GM10266 (cell line): ENCODE measurements around the gene MPEG1.

ENCODE experiments used
- DNase-seq: peaks from one replicate; pipeline ENCODE4 v3.0.0; 2012; ENCODE audit errors: extremely low spot score
- TF ChIP-seq, protein P1 (sequence below): IDR thresholded peaks from 2 replicates; pipeline ENCODE4 v1.5.1; 2012; ENCODE audit warnings: mild to moderate bottlenecking, low read depth; ENCODE audit not compliant: control insufficient read depth, insufficient read depth; ENCODE audit errors: missing control alignments

MPEG1 gene, protein sequence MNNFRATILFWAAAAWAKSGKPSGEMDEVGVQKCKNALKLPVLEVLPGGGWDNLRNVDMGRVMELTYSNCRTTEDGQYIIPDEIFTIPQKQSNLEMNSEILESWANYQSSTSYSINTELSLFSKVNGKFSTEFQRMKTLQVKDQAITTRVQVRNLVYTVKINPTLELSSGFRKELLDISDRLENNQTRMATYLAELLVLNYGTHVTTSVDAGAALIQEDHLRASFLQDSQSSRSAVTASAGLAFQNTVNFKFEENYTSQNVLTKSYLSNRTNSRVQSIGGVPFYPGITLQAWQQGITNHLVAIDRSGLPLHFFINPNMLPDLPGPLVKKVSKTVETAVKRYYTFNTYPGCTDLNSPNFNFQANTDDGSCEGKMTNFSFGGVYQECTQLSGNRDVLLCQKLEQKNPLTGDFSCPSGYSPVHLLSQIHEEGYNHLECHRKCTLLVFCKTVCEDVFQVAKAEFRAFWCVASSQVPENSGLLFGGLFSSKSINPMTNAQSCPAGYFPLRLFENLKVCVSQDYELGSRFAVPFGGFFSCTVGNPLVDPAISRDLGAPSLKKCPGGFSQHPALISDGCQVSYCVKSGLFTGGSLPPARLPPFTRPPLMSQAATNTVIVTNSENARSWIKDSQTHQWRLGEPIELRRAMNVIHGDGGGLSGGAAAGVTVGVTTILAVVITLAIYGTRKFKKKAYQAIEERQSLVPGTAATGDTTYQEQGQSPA

DNA sequence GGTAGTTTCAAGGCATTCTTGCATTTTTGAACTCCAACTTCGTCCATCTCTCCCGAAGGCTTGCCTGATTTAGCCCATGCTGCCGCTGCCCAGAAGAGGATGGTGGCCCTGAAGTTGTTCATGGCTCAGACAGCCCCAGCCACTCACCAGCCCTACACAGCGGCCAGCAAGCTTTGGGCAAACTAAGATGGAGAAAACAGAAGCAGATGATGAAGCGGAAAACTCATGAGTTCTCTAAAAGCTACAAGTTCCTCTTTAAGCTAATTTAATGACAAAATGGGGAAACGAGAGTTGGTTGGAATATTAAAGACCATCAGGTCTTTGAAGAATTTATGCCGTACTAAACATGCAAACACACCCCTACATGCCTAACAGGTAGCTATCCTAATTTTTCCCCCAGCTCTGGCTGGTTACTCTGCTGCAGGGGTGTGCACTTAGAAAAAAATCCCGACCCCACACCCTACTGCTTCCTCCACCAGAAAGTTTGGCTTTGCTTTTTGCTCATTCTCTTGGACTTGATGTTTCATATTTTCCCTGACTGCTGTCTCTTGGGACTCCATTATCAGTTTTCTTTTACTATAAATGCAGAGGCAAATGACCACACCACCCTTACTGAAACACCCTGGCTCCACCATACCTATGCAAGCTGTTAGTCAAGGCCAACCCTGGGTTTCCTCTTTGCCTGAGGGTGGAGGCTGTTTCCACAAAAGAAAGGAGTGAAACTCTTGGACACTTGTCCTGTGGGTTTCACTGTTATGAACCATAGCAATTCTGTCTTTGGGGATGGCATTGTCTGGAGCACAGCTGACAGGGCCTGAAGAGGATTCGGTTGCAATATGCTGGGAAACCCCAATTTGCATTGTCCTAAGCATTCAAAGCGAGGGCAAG lies at the start of gene MPEG1:
Gene MPEG1 (minus strand): TSS at position 184 of the 888 bp plus-strand sequence. CDS start 62 bp downstream, at position 122.
- TF ChIP-seq, protein P1, sequence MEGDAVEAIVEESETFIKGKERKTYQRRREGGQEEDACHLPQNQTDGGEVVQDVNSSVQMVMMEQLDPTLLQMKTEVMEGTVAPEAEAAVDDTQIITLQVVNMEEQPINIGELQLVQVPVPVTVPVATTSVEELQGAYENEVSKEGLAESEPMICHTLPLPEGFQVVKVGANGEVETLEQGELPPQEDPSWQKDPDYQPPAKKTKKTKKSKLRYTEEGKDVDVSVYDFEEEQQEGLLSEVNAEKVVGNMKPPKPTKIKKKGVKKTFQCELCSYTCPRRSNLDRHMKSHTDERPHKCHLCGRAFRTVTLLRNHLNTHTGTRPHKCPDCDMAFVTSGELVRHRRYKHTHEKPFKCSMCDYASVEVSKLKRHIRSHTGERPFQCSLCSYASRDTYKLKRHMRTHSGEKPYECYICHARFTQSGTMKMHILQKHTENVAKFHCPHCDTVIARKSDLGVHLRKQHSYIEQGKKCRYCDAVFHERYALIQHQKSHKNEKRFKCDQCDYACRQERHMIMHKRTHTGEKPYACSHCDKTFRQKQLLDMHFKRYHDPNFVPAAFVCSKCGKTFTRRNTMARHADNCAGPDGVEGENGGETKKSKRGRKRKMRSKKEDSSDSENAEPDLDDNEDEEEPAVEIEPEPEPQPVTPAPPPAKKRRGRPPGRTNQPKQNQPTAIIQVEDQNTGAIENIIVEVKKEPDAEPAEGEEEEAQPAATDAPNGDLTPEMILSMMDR: no peak
- no peak for DNase-seq

DNA sequence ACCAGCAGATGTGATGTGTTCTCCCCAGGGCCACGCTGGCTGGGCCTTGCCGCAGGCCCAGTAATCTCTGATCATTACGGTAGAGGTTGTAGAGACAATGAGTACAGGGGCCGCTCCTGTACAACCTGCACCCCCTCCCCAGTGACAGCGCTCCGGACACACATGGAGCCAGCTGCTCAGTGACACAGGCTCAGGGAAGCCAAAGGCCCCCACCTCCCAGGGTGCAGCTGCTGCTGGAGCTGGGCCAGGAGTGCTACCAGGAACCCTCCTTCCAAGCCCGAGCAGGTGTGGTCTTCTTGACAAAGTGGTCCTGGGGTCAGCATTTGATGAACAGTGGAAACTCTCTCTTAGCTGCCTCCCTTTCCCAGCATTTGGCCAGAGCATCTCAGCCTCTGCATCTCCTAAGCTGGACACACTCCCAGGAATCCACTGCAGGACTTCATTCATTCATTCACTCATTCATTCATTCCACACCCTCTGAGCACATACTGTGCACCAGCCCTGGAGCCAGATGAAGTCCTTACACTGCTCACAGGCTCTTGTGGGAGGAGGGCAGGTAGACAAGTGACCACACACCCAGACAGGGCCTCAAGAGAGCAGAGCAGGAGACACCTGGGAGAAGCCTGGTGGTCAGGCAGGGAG lies 49.6 kb upstream of the MPEG1 start:
- TF ChIP-seq, protein P1: no peak
- no peak for DNase-seq

DNA sequence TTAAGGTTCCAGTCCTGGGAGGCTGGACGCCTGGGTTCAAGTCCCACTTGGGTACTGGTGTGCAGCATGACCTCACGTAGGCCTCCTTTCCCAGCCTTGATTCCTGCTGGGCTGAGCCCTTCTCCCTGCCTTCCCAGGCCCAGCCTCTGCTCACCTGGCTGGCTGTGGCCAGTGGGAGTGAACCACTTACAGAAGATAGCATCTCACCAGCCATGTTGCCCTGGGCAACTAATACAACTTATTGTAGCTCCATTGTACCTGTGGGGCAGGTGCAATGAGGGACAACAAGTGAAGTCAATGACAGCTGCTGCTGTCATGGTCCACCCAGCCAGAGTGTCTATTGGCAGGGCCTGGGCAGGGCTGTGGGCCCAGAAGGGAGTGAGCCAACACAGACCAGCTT lies 48.4 kb upstream of the MPEG1 start:
- TF ChIP-seq, protein P1: no peak
- DNase-seq: no peak

DNA sequence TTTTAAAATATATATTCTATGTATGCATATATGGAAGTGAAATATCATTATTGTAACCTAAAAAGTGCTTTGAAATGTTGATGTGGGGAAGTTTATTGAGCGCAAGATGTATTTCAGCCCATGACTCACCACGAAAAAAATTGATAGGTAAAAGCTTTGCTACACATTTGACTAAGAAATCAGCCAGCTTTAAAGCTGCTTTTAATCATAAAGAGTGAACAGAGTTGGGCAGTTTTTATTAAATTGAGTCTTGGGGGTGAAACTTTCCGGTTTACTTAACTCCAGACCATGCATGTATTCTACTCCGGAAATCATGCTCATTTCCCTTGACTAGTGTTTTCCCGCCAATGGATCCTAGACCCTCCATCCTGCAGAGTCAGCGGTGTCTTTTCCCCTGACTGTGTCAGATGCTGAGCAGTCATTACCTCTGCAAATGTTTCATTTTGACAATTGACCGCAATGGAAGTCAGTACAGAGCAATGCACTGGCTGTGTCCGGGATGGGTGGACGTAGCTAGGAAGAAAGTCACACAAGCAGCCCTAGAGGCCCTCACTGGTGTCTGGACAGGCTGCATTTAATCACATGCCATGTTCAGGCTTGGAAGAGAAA lies 47.2 kb upstream of the MPEG1 start:
- TF ChIP-seq, protein P1: no peak
- no peak for DNase-seq

DNA sequence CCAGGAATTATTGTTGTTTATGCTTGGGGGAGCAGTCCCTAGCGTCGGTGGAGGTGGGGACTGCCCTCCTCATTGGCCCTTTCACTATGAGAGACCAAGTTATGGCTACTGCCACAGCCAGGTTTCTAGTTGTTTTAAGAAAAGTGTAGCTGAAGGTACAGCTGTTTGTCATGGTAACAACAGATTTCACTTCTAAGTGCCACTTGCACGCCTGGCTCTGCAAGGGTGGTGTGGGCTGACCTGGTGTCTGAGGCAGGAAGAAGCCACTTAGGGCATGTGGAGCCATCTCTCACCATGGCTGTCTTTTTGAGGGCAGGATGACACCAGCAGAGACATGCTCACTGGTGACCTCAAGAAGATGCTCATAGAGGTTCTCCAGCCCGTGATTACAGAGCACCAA lies 46.3 kb upstream of the MPEG1 start:
- TF ChIP-seq, protein P1: no peak
- DNase-seq: no peak

DNA sequence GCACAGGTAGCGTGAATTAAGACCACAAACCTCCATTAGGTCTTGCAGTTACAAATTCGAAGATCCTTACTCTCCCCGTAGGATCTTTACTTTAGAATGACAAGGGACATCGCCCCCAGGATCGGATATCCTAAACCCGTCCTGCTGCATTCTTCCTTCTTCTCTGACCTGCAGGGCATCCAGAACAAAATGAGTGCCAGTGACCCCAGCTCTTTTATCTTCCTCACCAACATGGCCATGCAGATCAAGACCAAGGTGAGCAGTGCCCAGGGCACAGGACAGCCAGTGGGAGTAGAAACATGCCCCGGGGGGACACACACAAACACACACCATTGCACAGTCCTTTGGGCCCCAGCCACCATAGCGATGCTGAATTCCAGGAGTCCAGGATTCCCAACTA lies 42.6 kb upstream of the MPEG1 start:
- TF ChIP-seq, protein P1: no peak
- DNase-seq: no peak
